Astrocyte of the hippocampus (primary cell): ENCODE results near the gene NUDT4.
"Not testable (repeated sequence)": the region's sequence is repeated elsewhere in the genome, so short reads cannot be mapped to it uniquely, and the experiment has no call there.

Source experiments
- DNase-seq: peaks from one replicate; pipeline ENCODE4 v3.0.0; 2011; ENCODE audit warnings: low read depth, low spot score

NUDT4 gene

DNA sequence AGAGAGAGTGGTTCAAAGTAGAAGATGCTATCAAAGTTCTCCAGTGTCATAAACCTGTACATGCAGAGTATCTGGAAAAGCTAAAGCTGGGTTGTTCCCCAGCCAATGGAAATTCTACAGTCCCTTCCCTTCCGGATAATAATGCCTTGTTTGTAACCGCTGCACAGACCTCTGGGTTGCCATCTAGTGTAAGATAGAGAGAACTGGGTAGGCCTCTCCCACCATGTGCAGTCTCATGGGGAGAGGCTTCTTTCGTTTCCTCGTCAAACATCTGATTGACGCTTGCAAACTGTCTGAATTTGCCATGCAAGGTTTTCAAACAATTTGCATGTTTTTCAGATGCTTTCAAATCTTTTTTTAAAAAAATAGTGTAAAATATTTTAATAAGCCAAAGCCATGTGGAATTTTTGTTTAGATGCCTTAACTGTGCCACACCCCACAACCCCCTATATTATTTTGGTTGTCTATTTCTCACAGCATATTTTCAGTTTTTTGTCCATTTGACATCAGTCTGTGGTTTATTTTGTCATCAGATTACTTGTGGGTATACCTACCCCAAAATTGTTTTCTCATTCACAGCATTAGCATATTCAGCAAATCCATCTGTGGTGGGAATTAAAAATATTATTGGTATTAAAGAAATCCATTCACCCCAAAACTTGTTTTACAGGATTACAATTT, 21.6 kb downstream of the NUDT4 start:
- DNase-seq, result not testable (repeated sequence)

DNA sequence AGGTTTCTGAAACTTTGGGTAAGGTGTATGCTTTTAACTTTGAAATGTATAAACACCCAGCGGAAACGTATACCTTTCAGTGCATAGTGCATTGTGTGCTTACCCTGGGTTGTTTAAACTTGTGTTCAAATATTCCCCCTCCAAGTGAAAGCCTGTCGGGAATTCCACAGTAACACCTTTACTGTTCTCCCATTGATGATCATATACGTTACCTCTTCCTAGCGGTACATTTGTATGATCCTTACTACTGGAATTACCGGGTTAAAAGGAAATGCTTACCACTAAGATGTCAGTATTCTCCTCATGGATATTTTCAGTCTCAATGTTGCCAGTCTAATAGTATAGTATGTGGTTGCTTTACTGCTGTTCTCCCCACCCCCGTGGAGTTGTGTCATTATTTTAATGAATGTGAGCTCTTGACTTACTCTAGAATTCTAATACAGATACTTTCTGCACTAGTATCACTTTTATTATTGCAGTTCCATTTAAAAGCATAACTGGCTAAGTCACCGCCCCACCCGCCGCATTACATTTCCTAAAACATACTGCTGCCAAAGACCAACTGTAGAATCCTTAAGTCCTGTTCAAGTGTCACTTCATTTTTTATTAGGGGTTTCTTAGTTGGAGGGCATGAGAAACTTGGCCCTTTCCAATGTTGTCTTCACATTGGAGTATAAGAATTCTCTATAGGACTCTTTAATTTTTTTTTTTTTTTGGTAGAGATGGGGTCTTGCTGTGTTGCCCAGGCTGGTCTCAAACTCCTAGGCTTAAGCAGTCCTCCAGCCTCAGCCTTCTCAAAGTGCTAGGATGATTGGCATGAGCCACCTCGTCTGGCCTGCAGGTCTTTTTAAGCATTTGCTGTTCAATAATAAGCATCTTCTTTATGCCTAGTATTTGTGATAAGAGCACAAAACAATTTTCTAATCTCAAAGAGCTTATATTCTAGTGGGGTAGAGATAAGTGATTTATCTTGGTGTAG, 24.9 kb downstream of the NUDT4 start:
- DNase-seq, result no peak

DNA sequence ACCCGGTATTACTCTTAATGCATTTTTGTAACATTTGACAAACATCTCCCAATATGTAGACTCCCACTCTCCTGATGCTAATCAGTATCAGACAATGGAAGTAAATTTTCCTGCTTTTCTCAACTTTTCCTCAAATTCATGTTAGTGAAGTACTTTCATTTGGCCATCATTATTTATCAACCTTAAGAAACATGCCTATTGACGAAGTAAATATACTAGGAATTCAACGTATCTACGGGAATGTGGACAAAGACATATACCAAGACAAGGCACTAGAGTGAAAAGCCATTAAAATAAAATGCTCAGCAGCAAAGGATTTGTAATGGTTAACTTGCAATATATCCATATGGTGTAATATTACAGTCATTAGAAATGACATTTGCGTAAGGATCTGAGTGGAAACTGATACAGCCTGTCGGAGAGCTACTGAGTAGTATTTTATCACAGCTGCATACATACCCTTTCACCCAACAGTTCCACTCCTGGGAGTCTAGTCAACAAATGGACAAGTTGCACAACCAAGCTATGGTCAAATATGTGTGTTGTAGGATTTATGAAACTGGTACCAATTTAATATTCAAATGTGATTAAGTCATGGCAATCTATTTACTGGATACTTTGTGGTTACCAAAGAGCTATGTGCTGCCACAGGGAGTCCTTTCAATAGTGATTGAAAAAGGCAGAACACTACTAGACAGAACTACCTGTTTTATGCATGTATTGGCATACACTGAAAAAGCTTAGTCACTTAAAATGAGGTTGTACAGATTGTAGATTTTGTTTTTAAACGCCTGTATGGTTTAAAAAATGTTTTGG, 26.5 kb downstream of the NUDT4 start:
- DNase-seq, result no peak

DNA sequence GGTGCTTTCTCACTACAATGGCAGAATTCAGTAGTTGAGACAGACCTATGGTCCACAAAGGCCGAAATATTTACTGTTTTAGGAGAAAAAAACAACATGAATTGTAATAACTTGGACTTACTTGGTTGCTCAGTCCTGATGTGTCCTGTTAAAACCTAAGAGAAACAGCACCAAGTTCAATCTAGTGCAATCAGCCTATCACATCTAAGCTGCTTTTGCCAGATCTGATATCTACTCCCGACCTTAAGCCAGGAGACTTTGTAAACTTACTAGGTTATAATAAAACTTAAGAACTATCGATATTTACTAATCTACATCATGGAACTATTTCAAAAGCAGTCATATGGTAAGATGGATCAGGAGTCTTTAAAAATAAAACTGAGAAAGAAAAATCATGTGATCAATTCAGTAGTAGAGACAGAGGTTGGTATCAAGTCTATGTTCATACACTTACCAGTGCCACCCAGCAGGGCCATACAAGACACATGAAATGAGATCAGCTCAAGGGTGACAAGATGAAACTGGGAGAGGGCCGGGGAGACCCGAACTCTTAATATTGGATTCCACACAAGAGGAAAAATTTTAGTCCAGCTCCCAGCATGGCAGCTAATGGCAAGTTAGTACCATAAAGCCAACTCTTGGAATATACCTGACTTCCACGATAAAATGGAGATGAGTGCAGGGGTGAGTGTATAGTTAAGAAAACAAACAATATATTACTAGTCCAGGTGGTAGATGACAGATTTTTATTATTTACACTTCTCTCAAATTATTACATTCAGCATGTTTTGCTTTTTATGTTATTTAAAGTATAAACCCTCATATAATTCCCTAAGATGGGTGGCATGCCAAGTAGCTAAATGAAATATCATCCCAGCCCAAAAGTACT, 27.5 kb downstream of the NUDT4 start:
- DNase-seq, result no peak

DNA sequence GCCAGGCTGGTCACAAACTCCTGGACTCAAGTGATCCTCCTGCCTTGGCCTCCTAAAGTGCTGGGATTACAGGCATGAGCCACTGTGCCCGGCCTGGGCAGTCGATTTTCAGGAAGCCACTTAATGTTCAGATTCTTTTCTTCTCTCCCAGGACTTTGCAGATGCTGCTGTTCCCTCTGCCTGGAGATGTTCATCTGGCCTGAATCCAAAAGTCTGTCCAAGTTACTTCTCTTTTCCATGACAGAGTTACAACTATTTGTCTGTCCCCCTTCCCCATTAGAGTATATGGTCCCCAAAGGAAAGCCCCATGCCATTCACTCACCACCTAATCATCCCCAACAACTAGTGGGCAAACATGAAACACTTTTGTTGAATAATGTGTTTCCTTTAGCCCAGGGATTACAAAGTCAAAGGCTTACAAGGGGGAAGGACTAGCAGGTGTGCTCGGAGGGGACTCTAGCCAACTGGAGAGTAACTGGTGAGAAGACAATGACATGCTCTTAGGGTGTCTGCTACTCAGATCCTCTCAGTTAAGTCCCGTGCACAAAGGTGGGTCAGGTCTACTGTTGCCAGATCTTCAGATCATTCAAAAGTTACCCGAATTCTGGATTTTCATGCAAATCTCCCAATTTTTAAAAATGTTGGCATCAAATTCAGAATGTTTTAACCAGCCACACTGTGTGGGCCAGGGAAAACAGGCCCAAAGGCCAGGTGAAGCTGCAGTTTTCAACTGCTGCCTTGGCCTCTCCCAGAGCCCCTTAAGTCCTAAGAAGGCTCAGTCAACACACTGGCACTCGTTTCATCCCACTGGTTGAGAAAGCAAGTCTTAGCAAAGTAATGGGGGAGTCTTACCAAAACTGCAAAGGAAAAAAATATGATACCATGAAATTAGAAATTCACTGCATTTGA, 29.6 kb downstream of the NUDT4 start:
- no peak for DNase-seq

DNA sequence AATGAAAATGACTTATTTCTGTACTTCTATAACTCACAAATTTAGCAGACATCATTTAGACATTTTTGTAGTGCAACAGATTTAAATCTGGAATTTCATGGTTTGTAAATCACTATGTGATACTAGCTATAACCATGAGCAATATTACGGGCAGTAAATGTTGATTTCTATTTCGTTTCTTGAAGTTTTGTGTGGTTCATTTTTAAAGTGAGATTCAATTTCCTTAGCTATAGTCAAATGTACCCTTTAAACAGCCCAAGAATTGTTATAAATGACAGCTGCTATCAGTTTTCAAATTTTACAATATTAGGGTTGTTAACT, 30.2 kb downstream of the NUDT4 start:
- DNase-seq, result no peak

DNA sequence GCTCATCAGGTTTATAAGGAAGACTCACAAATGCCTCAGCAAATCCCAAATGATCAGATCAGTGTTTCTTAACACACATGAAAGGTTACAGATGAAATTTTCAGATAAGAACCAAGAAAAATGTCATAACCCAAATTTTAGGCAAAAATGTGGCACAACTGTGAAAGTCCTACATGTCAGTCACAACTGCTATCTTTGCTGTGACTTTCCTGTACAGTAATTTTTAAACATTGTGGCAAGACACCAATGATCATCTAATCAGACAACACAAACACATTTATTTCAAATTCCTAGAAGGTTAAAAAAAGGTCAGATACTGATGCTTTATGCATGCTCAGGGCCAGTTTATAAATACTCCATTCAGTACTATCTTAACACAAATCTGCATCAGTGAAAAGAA, 31.1 kb downstream of the NUDT4 start:
- no peak for DNase-seq

DNA sequence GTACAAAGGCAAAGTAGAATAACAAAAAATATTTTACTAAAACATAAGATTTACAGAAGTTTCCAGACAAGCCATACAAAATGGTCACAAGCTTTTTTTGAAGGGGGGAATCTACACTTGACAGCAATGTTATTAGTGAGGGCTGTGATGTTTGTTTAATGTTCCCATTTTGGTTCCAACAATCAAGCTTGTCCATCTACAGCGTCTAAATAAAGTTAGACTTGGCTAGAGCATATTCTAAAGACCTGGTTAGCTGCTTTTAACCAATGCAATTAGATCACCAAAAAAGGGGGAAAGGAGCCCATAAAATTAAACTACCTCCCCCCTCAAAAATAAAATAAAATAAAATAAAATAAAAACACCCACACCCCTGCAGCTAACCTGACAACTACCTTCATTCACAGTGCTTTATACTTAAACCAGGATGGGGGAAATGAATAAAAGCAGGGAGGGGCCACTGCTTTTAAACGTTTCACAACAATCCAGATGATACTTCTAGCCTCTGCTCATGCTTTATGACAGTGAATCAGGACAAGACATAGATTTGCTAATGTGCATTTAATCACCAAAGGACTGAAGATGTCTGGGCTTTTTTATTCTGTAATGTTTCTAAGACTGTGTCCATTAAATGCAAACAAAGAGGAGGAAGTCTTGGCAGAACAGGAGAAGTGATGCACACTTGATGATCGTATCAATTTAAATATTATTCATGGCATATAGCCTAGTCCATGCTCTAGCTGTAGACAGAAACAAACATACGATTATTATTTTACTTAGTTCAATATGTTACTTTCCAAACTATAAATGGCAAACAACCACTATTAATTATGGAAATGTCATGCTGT, 31.8 kb downstream of the NUDT4 start:
- not testable (repeated sequence) for DNase-seq

DNA sequence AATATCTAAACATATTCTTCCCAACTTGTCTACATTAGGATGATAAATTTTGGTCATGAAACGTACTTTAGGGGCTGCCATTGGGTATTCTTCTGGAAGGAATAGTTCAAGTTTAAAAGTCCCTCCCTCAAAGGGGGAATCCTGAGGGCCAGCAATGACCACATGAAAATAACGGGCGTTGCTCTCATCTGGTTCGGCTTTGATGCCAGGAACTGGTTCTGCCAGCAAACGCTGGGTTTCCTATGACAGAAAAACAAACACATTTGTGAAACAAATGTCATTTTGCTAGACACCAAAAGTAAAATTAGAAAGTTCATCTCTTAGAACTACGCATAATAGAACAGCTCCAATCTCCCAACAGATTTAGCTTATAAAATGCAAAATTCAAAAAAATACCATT, 33.3 kb downstream of the NUDT4 start:
- DNase-seq, result not testable (repeated sequence)

DNA sequence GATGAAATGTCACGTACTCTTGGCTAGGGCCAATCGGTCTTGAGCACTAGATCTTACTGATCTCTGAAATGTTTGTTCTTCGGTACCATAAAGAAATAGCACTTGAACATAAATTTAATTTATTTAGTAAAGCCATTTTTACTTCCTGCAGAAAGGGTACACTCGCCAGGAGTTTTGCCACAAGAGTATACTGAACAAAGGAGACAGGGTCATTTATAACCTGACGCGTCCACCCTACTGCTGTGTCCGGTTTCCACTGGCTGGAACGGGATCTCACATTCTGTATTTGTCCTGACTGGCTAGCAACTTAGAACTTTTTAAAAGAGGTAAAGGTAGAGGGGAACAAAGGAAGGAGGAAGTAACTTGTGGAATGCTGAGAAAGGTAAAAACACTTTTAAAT, 34.7 kb downstream of the NUDT4 start:
- not testable (repeated sequence) for DNase-seq

DNA sequence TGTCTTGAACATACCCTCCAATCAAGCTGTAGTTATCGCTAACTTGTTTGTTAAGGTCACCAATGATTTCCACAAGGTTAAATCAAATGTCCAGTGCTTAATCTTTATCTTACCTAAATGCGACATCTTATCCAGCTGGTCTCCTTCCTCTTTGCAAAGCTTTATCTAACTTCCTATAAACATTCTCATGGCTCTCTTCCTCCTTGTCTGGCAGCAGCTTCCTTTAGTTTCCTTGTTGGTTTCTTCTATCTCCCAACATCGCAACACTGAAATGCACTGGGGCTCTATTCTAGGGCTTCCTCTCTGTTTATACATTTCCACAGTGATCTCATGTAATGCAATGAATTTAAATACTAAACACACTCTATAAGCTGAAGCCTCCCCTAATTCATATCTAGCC, 35.3 kb downstream of the NUDT4 start:
- DNase-seq, result no peak

DNA sequence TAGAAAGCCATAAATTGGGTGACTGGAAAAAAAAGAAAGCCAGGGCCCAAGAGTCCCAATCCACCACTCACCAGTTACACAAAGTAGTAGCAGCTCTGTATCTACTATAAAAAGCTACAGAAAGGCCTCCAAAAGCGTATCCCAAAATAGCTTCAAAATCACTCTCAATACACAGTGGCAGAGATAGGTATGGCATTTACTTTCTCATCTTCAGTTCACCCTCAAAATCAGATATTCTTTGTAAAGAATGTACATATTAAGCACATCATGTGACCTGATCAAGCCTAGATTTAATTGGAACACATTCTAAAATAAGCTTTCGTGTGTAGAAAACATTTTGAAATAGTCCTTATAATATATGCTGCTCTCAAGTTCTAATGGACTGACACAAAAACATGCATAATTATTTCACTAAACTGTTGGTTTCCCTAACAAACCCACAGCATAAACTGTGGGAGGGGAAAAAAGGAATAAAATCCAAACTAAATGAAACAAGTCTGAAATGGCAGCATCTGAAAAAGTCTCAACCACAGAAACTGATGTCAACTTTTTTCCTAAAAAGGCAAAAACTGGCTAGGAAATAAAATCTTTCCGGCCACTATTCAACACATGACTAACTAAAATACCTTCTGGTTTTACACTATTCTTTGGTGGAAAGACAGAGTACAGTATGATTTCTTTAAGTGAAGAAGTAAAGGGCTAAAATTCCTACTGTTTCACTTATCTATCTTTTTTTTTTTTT, 38.2 kb downstream of the NUDT4 start:
- DNase-seq, result peak; percentile 84

DNA sequence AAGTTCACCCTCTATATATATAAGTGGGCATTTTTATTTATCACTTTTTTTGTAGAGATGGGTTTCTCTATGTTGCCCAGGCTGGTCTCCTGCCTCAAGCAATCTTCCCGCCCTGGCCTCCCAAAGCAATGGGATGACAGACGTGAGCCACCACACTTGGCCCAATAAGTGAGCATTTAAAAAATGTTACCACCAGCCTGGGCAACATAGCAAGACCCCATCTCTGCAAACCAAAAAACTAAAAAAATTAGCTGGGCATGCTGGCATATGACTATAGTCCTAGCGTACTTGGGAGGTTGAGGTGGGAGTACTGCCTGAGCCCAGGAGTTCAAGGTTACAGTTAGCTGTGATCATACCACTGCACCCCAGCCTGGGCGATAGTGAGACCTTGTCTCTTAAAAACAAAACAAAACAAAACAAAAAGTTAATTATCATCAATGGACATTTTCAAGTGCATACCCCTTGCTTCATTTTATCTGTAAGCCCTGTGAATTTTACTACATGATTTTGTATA, 40.3 kb downstream of the NUDT4 start:
- DNase-seq, result no peak

DNA sequence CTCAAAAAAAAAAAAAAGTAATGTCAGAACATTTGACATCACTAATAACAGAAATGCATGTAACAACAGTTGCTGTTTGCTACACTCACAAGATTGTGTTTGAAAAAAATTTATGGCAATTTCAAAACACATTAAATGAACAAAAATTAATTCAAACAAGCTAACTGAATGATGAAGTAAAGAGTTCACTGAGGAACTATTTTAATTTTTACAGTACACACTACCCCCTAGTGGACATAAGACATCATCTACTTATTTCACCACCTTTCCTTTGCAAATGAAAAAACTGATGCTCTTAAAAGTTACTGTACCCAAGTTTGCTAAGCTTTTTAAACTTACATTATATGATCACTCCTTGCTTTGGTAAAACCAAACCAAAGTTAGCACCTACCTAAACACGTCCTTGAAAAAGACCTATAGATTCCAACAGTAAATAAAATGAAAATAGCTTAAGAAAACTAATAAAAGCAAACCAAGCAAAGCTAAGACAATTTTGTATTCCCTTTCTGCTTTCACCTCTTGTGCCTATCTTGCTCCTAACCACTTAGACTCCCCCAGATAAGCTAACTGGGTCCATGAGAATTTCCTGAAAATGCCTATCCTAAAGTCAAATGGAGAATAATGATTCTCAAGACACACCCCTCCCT, 41.8 kb downstream of the NUDT4 start:
- DNase-seq, result peak; percentile 62

DNA sequence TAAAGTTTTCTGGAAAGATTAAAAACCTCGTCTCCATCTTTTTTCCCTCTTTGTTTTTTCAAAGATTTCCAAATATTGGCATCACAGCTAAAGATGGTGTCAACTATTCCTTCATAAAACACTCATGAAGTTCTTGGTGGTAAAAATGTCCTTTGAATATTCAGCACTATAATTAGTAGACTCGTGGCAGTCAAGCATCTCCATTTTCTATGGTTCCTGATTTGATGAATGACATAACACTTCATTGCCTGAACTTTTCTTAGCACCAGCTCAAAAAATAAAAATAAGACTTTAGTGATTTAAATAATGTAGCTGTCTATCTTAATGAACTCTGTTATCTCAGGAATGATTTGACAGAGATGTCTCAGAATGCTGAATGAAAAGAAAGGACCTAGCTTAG, 44.3 kb downstream of the NUDT4 start:
- no peak for DNase-seq

DNA sequence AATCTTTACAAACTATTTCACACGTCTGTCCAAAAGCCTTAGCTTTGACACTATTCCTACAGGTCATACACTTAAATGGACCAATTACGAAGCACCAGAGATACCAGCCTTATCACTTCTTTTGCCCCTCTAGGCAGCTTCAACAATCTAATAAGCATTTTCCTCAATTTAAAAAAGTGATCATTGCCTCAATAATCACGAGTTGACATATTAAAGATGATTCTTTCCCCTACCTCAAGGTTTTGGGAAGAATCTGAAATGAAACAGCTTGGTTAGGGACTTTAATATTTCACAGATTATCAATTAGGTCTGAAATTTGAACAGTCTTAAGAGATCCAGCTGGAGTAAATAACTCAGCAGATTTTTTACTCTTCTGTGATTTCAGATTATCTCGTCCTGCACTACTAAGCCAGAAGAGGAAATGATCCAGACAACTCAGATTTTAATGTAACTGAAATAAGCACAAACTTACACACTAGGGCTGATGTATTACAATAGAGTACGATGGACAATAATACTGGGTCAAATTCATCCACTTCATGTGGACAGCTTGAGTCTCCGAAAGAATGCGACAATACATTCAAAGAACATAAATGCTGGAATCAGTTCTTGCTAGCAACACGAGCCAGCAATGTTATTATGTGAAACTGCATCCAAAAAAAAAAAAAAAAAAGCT, 48.1 kb downstream of the NUDT4 start:
- DNase-seq, result no peak

DNA sequence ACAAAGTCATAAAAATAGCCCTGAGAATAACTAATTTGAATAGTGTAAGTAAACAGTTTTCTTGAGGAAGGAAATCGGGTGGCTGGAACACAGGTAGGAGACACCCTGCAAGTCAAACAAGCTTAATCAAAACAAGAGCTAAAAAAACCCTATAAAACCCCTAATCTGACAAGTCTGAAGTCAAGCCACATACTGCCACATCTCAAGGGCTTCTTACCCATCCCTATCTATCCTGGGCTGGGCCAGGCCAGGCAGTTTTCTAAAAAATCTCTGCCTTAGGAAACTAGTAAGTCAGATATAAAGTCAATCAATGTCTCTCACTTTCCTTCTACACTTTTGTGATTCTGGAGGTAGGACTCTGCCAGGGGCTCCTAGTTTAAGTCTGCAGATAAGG, 48.7 kb downstream of the NUDT4 start:
- DNase-seq, result no peak
